Measurements from ENCODE around the gene ADNP.

Gene ADNP

GRCh38 chr20:50932016-50932485 lies 814 bp upstream of the ADNP start:
- no peak for DNase-seq

DNA sequence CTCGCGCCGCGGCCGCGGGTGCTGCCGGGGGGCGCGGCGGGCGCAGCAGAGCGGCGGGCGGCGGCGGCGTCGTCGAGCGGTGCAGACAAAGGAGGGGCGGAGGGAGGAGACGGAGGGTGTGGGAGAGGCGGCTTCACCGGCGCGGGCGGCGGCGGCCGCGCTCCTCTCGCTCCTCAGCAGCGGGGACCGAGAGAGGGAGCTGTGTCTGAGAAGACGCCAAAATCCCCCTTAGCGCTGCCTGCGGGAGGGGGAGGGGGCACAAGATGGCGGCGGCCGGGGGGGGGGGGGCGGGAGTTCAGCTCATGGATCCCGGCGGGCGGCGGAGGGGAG lies 296 bp downstream of the ADNP start:
- no peak for DNase-seq

DNA sequence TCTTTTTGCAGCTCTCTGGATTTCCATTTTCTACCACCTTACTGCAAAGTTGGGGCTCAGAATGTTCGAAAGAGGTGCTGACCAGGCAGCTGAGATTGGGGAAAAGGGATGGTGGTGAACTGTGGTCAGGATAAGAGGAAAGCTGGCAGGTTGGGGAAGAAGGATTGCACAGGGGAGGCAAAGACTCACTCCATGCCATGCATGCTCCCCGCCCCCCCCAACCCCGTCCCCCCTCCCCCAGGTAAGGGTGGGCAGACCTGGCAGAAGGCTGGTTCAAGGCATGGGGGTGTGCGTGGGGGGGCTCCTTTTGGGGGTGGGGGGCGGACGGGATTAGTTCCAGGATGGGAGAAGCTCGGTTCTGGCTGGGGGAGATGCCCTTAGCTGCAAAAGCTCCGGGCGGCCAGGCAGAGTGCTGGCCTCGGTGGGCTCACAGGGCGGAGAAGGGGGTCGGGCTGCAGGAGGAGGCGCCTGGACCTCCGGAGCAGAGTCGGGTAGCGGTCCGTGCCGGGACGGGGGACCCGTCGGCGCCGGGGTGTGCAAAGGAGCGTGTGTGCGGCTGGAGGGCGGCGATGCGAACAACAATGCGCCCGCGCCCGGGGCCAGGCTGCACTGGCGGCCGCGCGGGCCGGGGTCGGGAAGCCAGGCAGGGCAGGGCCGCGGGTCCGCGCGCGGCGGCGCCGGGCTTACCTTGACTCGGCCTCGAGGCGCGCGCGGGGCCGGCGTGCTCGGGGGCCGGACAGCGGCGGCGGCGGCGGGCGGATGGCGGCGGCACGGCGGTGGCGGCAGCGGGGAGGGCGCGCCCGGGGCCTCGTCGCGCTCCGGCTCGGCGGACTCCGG lies 880 bp downstream of the ADNP start:
- DNase-seq = peak; percentile 43

- DNase-seq = peak; percentile 93
Observed at GRCh38 chr20:50929299-50930138, 1.7 kb downstream of the ADNP start.

GRCh38 chr20:50928469-50928868 lies 2.8 kb downstream of the ADNP start:
- no peak for DNase-seq

GRCh38 chr20:50926530-50926929 lies 4.7 kb downstream of the ADNP start:
- DNase-seq = no peak

DNA sequence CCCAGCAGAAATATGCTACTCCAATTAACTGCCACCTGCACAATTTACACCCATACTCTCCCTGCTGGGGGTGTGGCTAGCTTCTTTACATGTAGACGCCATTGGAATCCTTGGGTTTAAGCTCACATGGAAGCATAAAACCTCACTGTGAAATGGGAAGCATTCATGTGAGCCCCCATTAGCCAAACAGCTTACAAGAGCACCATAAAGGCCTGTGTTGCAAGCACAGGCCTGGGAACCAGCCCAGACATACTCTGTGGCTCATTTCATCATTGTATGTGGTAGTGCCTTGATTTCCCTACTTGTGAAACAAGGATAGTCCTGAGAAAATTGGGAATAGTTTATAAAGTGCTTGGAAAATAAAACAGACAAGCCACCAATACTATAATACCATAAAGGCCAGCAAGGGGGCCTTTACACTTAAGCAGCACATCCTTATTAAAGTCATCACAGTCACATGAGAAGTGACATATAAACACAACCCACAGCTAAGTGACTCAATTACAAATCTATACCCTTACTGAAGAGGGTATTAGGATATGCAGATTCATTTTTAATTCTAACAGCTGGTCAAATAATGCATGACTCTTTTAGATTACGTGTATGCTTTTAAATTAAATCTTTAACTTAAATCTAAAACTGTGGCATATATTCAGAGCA lies 6.8 kb downstream of the ADNP start:
- no peak for DNase-seq

DNA sequence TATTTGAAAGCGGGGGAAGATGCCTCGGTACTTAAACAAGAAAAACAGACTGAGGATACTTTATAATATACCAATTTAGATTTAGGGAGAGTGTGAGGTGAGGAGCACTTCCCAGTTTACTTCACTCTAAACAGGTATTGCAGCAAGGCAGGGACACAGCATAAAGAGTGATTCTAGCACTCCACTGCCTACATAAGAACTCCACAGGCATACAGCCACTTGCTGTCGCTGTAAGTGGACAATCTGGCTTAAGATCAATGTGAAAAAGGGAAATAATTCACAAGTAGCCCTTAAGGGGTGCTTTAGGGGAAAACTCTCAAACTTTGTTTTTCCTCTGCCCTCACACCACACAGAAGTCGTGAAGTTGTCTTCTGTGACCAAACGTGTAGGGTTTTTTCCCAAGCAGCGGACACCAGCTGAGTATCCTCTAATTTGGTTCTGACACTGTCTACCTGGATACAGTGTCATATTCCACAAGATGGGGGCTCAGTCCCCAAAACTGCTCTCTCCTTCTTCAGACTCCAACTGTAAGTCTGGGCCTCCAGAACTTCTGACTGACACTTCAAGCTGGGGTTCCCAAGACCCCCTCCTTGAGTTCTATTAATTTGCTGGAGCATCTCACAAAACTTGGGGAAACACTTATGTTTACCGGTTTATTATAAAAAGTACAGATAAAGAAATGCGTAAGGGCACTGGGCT lies 9.3 kb downstream of the ADNP start:
- DNase-seq = no peak

DNA sequence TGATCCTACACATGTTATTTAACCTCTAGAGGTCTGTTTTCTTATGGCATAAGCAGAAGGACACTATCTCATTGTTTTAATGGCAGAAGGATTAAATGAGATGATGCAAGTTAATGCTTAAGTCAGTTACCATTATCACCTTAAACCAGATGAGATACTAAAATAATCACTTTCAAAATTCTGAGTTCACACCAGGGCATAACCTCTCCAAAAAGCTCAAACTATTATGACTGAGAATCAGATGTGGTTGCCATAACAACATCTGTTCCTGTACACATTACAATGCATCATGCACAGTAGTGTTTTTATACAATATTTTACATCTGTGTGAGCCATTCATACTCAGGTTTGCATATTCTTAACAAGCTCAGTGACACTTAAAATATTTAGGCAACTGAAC lies 10.2 kb downstream of the ADNP start:
- DNase-seq = peak; percentile 35

GRCh38 chr20:50919567-50919966 lies 11.7 kb downstream of the ADNP start:
- DNase-seq = peak; percentile 67

- peak; percentile 92 for DNase-seq
Observed at GRCh38 chr20:50918403-50918802, 12.8 kb downstream of the ADNP start.

GRCh38 chr20:50916934-50917333 lies 14.3 kb downstream of the ADNP start:
- DNase-seq = no peak

DNA sequence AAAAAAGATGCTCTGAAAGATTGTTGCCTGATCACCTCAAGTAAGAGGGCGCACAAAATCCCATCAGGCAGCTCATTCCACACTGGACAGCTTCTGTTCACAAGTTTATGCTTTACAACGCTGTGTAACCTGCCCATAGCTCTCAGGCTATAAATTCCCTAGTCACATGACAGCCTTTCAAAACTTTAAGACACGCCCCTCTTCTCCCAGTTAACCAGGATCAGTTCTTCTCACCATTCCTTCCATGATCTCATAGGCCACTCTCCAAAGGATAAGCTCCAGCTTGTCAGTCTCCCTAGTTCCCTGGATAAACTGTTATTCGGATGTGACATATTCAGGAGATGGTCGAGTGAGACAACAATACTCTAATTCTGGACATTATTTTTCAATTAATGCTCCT lies 15.0 kb downstream of the ADNP start:
- DNase-seq = no peak

DNA sequence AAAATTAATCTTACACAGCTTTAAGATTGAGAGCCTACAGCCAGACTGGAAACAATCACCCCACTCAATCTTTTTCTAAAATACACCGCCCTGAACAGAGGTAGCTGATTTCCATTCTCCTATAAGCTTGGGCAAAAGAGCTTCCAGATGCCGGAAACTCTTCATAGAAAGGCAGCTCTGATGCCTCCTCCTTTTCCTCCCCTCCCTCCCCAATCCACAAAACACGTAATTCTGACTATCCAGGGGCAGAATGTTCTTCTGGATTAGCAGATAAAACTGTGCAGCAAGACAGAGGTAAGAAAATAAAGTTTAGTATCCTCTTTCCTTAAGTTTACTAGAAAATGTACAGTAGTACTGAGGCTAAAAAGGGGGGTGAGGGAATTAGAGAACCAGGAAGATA lies 15.8 kb downstream of the ADNP start:
- DNase-seq = no peak

DNA sequence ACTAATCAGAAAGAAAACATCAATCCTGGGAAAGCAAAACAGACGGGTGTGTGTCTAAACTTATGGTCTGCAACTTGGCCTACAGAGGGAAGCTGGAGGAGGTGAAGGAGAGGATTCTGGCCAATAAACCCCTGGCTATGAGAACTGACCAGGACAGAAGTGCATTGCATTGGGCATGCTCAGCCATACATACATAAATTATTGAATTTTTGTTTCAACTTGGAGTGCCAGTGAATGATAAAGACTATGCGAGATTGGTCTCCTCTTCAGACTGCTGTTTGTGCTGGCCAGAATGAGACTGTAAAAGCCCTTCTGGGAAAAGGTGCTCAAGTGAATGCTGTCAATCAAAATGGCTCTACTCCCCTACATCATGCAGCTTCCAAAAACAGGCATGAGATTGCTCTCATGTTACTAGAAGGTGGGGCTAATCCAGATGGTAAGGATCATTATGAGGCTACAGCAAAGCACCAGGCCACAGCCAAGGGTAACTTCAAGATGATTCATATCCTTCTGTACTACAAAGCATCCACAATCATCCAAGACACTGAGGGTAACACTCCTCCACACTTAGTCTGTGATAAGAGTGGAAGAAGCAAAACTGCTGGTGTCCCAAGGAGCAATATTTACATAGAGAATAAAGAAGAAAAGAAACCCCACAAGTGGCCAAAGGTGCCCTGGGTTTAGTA lies 17.4 kb downstream of the ADNP start:
- peak; percentile 94 for DNase-seq

DNA sequence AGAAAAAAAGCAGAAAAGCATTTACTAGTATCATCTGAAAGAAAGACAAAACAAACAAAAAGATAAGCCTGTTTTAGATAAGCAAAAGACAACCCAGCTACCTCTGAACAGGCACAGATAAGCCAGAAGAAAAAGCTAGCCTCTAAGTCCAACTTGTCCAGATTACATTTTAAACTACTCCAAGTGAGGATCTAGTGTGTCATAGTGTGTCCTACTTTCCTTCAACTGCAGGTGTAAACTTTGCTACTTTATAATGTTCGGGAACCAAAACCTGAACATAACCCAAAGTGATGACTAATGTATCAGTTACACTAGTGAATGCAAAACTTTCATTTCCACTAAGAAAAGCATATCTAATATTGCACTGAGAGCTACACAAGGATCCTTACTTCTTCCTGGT lies 19.5 kb downstream of the ADNP start:
- DNase-seq = no peak

GRCh38 chr20:50911030-50911429 lies 20.2 kb downstream of the ADNP start:
- DNase-seq = no peak

DNA sequence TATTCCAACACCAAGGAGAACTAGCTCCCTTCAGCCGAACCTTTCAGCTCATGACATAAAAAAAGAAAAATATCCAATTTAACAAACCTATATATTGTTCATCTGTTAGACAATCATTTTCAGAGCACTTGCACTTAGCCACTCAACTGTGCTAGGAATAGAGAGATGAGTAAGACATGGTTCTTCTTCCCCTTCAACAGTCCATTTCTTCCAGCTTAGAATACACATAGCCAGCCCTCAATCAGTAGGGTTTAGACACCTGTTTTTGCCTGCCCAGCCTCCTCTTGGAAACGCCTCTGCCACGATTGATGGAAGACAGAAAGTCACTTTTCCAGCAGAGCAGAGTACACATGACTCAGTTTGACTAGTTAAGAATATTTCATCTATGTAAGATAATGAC lies 21.8 kb downstream of the ADNP start:
- DNase-seq = no peak

GRCh38 chr20:50904067-50904570 lies 27.1 kb downstream of the ADNP start:
- DNase-seq = no peak

DNA sequence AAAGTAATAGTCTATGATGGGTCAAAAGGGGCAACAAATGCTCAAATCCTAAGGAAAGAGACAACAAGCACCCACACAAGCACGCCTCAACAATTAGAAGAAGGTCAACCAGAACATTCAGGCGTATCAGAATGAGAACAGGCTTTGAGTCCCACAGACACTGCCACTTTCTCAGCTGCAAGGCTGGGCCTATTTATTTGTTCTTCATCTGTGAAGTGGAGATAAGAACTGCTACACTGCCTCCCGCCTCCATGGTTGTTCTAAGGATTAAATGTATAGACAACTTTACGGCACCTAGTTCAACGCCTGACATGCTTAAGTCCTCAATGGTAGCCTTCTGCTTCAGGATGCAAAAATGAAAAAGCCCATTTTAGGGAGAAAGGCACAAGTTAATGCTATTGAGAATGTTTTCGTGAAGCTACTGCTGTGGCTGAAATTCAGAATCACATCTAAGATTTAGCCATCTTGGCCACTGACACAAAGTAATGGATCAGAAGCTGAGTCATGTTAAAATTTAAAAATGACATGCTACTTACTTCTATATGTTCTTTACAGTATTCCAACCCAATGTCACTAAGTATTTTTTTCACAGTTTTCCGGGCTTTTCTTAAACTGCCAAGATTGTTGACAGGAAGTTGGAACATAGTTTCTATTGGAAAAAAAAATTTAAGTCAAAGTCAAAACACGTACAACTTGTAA lies 27.7 kb downstream of the ADNP start:
- DNase-seq = no peak

DNA sequence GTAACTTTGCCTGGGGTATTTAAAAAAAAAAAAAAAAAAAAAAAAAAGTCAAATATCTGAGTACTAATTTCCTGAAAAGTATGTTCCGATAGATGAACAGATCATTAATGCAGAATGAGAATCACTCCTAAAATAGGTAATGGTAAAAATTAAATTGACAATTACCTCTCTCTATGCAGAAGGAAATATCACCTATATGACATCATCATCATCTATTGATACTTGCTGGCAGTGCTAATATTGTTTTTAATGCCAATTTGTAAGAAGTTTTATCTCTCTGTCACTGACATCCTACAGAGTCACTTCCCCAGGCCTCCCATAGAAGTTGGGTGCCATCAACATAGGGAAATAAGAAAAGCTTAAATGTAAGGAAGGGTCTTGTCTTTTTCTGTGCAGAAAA lies 29.9 kb downstream of the ADNP start:
- no peak for DNase-seq

- no peak for DNase-seq
Observed at GRCh38 chr20:50900261-50900660, 31.0 kb downstream of the ADNP start.
